HepG2 (cell line): ENCODE data around the gene NFASC. TPM values are rescaled to one million over a fixed set of nuclear protein-coding genes. Genes with fewer than 3 reads are reported as not detected.

Experiments
- ATAC-seq: fragments of 200-7000 bp; cut with Tn5 transposase; 3 replicates; pipeline ENCODE4 v1.9.1; 2020; ENCODE audit warnings: mild to moderate bottlenecking, moderate library complexity
- BruUV-seq: library from RNA; stranded (reverse); fragments of 400-500 nt; replicated peaks from 2 replicates; lab custom pipeline; 2021; lab: Mats Ljungman, UMichigan
- CTCF ChIA-PET: fragments of 300-600 bp; formaldehyde crosslinking; extraction: SDS; loops from one replicate; lab custom pipeline; 2021; ENCODE audit warnings: low total read pairs, inconsistent platforms, low intra/inter-chr PET ratio; lab: Yijun Ruan, JAX
- POLR2A ChIA-PET: fragments of 350-600 bp; sonication (Branson Sonifier 250); formaldehyde crosslinking; loops from one replicate; lab custom pipeline; 2020; ENCODE audit warnings: antibody characterized with exemption, inconsistent platforms; lab: Yijun Ruan, JAX
- DNase-seq: peaks from one replicate; pipeline ENCODE4 v3.0.0-alpha.2; 2015; ENCODE audit warnings: low spot score
- FAIRE-seq: peaks from 3 replicates; lab custom pipeline; 2011; peaks lifted over from hg19 to GRCh38; lab: Jason Lieb, UNC
- H2AFZ ChIP-seq: one replicate; pipeline ENCODE4 v1.6.1; 2011; ENCODE audit warnings: low read length, inconsistent platforms
- H3K27ac ChIP-seq: fragments of 300-600 bp; 3 replicates; pipeline ENCODE4 v1.8.0; 2011; ENCODE audit warnings: mixed run types, mild to moderate bottlenecking, mixed read lengths, low read length, inconsistent platforms; ENCODE audit not compliant: insufficient read depth; ENCODE audit errors: extremely low read length
- H3K27me3 ChIP-seq, 2 experiments: fragments of 200-600 bp in 1 of 2; 2 replicates in 1 of 2; 3 replicates in 1 of 2; pipeline versions ENCODE4 v1.6.0 to v1.8.0; 2011; ENCODE audit warnings: low read length in 2 of 2, mild to moderate bottlenecking in 2 of 2, moderate library complexity in 2 of 2, inconsistent platforms in 1 of 2; ENCODE audit not compliant: insufficient read depth in 2 of 2, control insufficient read depth in 1 of 2
- H3K36me3 ChIP-seq, 2 experiments: fragments of 200-600 bp in 1 of 2; replicated peaks in 1 of 2; 2 replicates in 1 of 2; 3 replicates in 1 of 2; pipeline versions ENCODE4 v1.5.1 to v1.8.0; 2011; ENCODE audit warnings: low read length in 2 of 2, inconsistent platforms in 1 of 2; ENCODE audit not compliant: insufficient read depth in 2 of 2, control insufficient read depth in 1 of 2
- H3K4me1 ChIP-seq: 2 replicates; pipeline ENCODE4 v1.5.1; 2012; ENCODE audit warnings: low read length, inconsistent platforms; ENCODE audit not compliant: insufficient read depth
- H3K4me2 ChIP-seq: 2 replicates; pipeline ENCODE4 v1.6.0; 2011; ENCODE audit warnings: low read depth, low read length, inconsistent platforms
- H3K4me3 ChIP-seq, 3 experiments: fragments of 200-600 bp in 1 of 3; sonication (generic), shearing (Covaris generic) in 1 of 3; replicated peaks in 1 of 3; 2 replicates each; pipeline ENCODE4 v1.5.1; 2011 to 2016; ENCODE audit warnings: low read length in 3 of 3, inconsistent platforms in 2 of 3, low read depth in 2 of 3, mild to moderate bottlenecking in 2 of 3, control low read depth in 1 of 3, mixed read lengths in 1 of 3; ENCODE audit not compliant: insufficient read depth in 1 of 3
- H3K79me2 ChIP-seq: one replicate; pipeline ENCODE4 v1.6.1; 2011; ENCODE audit warnings: low read length, inconsistent platforms; ENCODE audit not compliant: insufficient read depth
- H3K9ac ChIP-seq: 2 replicates; pipeline ENCODE4 v1.6.0; 2011; ENCODE audit warnings: mild to moderate bottlenecking, low read depth, low read length, inconsistent platforms; ENCODE audit not compliant: insufficient read depth
- H3K9me3 ChIP-seq: 2 replicates; pipeline ENCODE4 v1.5.1; 2012; ENCODE audit warnings: mild to moderate bottlenecking, low read length
- H4K20me1 ChIP-seq: 2 replicates; pipeline ENCODE4 v1.6.0; 2011; ENCODE audit warnings: inconsistent platforms, mild to moderate bottlenecking, low read length, moderate library complexity; ENCODE audit not compliant: insufficient read depth
- BORCS8-MEF2B ChIP-seq: sonication (generic); formaldehyde crosslinking; IDR thresholded peaks from 2 replicates; pipeline ENCODE4 v1.8.0; 2022; ENCODE audit warnings: mild to moderate bottlenecking, missing genetic modification reagents
- BRF2 ChIP-seq: sonication (generic); formaldehyde crosslinking; IDR thresholded peaks from 2 replicates; pipeline ENCODE4 v1.8.1; 2022; ENCODE audit warnings: mild to moderate bottlenecking, missing genetic modification reagents
- GPBP1L1 ChIP-seq: sonication (generic); formaldehyde crosslinking; IDR thresholded peaks from 2 replicates; pipeline ENCODE4 v1.5.0; 2020; ENCODE audit warnings: mild to moderate bottlenecking, missing genetic modification reagents
- KAT8 ChIP-seq: IDR thresholded peaks from 2 replicates; pipeline ENCODE4 v1.6.1; 2016; ENCODE audit warnings: missing genetic modification reagents, missing compliant biosample characterization
- KLF11 ChIP-seq: IDR thresholded peaks from 2 replicates; pipeline ENCODE4 v1.6.1; 2016; ENCODE audit warnings: missing compliant biosample characterization
- MAFF ChIP-seq: IDR thresholded peaks from 2 replicates; pipeline ENCODE4 v1.6.1; 2011; ENCODE audit warnings: low read depth, low read length, improper control_type of control experiment
- ZNF101 ChIP-seq: sonication (generic); formaldehyde crosslinking; IDR thresholded peaks from 2 replicates; pipeline ENCODE4 v1.4.0; 2020; ENCODE audit warnings: mild to moderate bottlenecking, low read depth, missing genetic modification reagents, borderline replicate concordance
- ZNF710 ChIP-seq: sonication (generic); formaldehyde crosslinking; IDR thresholded peaks from 2 replicates; pipeline ENCODE4 v1.5.0; 2020; ENCODE audit warnings: mild to moderate bottlenecking, missing genetic modification reagents, borderline replicate concordance
- ZNF768 ChIP-seq: sonication (generic); formaldehyde crosslinking; IDR thresholded peaks from 2 replicates; pipeline ENCODE4 v1.4.0; 2020; ENCODE audit warnings: missing genetic modification reagents
- ZSCAN29 ChIP-seq: sonication (generic); formaldehyde crosslinking; conservative IDR thresholded peaks from 2 replicates; pipeline ENCODE4 v1.4.0; 2020; ENCODE audit warnings: mild to moderate bottlenecking, missing genetic modification reagents
- WGBS: methylation state at CpG from one replicate; pipeline ENCODE4 v1.1.6; 2017; ENCODE audit warnings: low lambda C conversion rate; 5-methylcytosine and 5-hydroxymethylcytosine counted together
- in situ Hi-C: cut with HindIII; loops from 2 replicates; pipeline ENCODE4 v1.10.0; 2017; ENCODE audit warnings: low pct_unique_long_range_greater_than_20kb; ENCODE audit not compliant: extremely low pct_ligation_motif_present
- intact Hi-C: fragments of 100-400 bp; cut with micrococcal nuclease; formaldehyde crosslinking; loops from one replicate; pipeline ENCODE4 v1.10.0; 2022; ENCODE audit not compliant: unreplicated experiment
- polyA plus RNA-seq, 8 experiments: library from polyadenylated mRNA; depleted of rRNA in 3 of 8; stranded (reverse) in 7 of 8; unstranded in 1 of 8; fragments of >200 nt; fragmentation: Illumina TruSeq in 4 of 8; extraction: Trizol in 4 of 8; gene quantifications; 2 replicates each; pipeline versions ENCODE4 v1.2.1 to v1.2.3, GENCODE V29; 2011 to 2016; ENCODE audit warnings: low read depth in 4 of 8, missing spikeins in 1 of 8, mixed read lengths in 1 of 8; ENCODE audit not compliant: insufficient read depth in 1 of 8
- total RNA-seq, 5 experiments: library from RNA; depleted of rRNA; stranded (reverse); fragments of >200 nt; fragmentation: Illumina TruSeq; extraction: Trizol; gene quantifications; 2 replicates each; pipeline ENCODE4 v1.2.3, GENCODE V29; 2016; ENCODE audit warnings: low read depth in 1 of 5

Gene NFASC
- total and polyA plus RNA-seq, 2 of the 13 experiments (the other 11 are each of a cell fraction or from before 2014, with no cell fraction given): not detected

GRCh38 chr1:205041998-205042910, 171.6 kb downstream of the NFASC start:
- Histone ChIP-seq H3K36me3 (no peaks in the 10 kb centered on the region), H3K27me3 (peaks cover 1 to 34% of the 10 kb centered on the region in 2 experiments; a peak in 3 of 5 replicates), H3K27ac (no peak overlapping the region), H3K4me2 (no peak overlapping the region), H3K4me1 (0 out of 2 replicates have a peak, but pooled peaks cover 11% of the 10 kb centered on the region), H3K4me3 (no peak overlapping the region)
- POLR2A ChIA-PET: no interaction called here
- FAIRE-seq (no peak), DNase-seq (no peak)
- no TSS peak for BruUV-seq
- TF ChIP-seq MAFF (no peak), ZNF768 (CRISPR knock-in tag) (peak; percentile 87)
- TF ChIP-seq, all 625 proteins: peak for 1
- in situ Hi-C loops: no loop called here
- intact Hi-C loops: no loop called here
- Histone ChIP-seq H3K9me3 (no peaks in the 10 kb centered on the region), H4K20me1 (no peaks in the 10 kb centered on the region), H2AFZ (no peak overlapping the region), H3K9ac (no peak overlapping the region), H3K79me2 (no peaks in the 10 kb centered on the region)
- WGBS: 25% methylated on average over 8 of the region's 16 CpGs
- CTCF ChIA-PET: no interaction called here
- ATAC-seq: no peak

GRCh38 chr1:205042911-205043806, 172.5 kb downstream of the NFASC start, which contains the start of gene CNTN2:
Gene CNTN2, plus strand, starts transcription at chr1:205043212. Its CDS starts 9,974 bp downstream, at chr1:205053186.
- H3K79me2 ChIP-seq: no peaks in the 10 kb centered on the region
- in situ Hi-C loops: no loop called here
- ChIA-PET POLR2A (no interaction called here), CTCF (no interaction called here)
- H3K4me3 ChIP-seq: no peak within 1 kb of the TSS
- FAIRE-seq: no peak
- H3K9me3 ChIP-seq: no peaks in the 10 kb centered on the region
- no peak for ATAC-seq
- intact Hi-C loops: no loop called here
- no TSS peak for BruUV-seq
- H3K27me3 ChIP-seq: peaks cover 1 to 34% of the 10 kb centered on the region in 2 experiments; a peak in 3 of 5 replicates
- H3K27ac ChIP-seq: no peak within 1 kb of the TSS
- no peak within 1 kb of the TSS for H3K9ac ChIP-seq
- no peak for DNase-seq
- WGBS: 58% methylated on average over 39 of the region's 53 CpGs
- 0 out of 2 replicates have a peak, but pooled peaks cover 3% of the 10 kb centered on the region for H3K4me1 ChIP-seq
- no peaks in the 10 kb centered on the region for H3K36me3 ChIP-seq
- H3K4me2 ChIP-seq: no peak within 1 kb of the TSS
- no peak within 1 kb of the TSS for H2AFZ ChIP-seq
- H4K20me1 ChIP-seq: no peaks in the 10 kb centered on the region
- no peak for TF ChIP-seq ZNF710 (CRISPR knock-in tag)
- no peak for TF ChIP-seq ZNF101 (CRISPR knock-in tag)
- no peak for TF ChIP-seq GPBP1L1
- no peak for TF ChIP-seq KLF11
- TF ChIP-seq ZSCAN29: no peak
- no peak for TF ChIP-seq BORCS8-MEF2B (CRISPR knock-in tag)
- no peak for TF ChIP-seq BRF2 (CRISPR knock-in tag)
- no peak for TF ChIP-seq KAT8 (CRISPR knock-in tag)
